HG02763 (cell line): Measurements from ENCODE around the gene VAV2.

Experiments used
- ATAC-seq: cut with Tn5 transposase; IDR thresholded peaks from one replicate; pipeline ENCODE4 v1.9.1; 2021; ENCODE audit warnings: mild to moderate bottlenecking, moderate library complexity; ENCODE audit not compliant: unreplicated experiment

VAV2 gene

GRCh38 chr9:133982971-133983720 lies 9.0 kb downstream of the VAV2 start:
- ATAC-seq, result no peak

GRCh38 chr9:133981958-133982681 lies 10.0 kb downstream of the VAV2 start:
- no peak for ATAC-seq

GRCh38 chr9:133981589-133981957 lies 10.6 kb downstream of the VAV2 start:
- ATAC-seq, result no peak

- no peak for ATAC-seq
Measured at GRCh38 chr9:133980864-133981588, 11.1 kb downstream of the VAV2 start.

- ATAC-seq, result peak; percentile 11
Measured at GRCh38 chr9:133979921-133980863, 11.9 kb downstream of the VAV2 start.

- peak; percentile 39 for ATAC-seq
Measured at GRCh38 chr9:133979273-133979920, 12.7 kb downstream of the VAV2 start.

- ATAC-seq, result no peak
Measured at GRCh38 chr9:133978899-133979272, 13.2 kb downstream of the VAV2 start.

- no peak for ATAC-seq
Measured at GRCh38 chr9:133978226-133978898, 13.8 kb downstream of the VAV2 start.

GRCh38 chr9:133977421-133978201 lies 14.5 kb downstream of the VAV2 start:
- ATAC-seq, result no peak

GRCh38 chr9:133976887-133977286 lies 15.2 kb downstream of the VAV2 start:
- ATAC-seq, result no peak

GRCh38 chr9:133976191-133976861 lies 15.8 kb downstream of the VAV2 start:
- ATAC-seq, result no peak

- ATAC-seq, result no peak
Measured at GRCh38 chr9:133975511-133975910, 16.6 kb downstream of the VAV2 start.

GRCh38 chr9:133974631-133975341 lies 17.3 kb downstream of the VAV2 start:
- no peak for ATAC-seq

GRCh38 chr9:133973791-133974630 lies 18.1 kb downstream of the VAV2 start:
- no peak for ATAC-seq

- no peak for ATAC-seq
Measured at GRCh38 chr9:133973111-133973790, 18.9 kb downstream of the VAV2 start.
